PC-9 (cell line): ENCODE data around the gene CCDC136. TPM values are rescaled to one million over a fixed set of nuclear protein-coding genes. Genes with fewer than 3 reads are reported as not detected.

Experiments used
- BruUV-seq: library from RNA; stranded (reverse); fragments of 400-500 nt; replicated peaks from 2 replicates; lab custom pipeline; 2021; lab: Mats Ljungman, UMichigan
- CTCF ChIA-PET: fragments of 300-600 bp; sonication (Branson Sonifier 250); formaldehyde crosslinking; loops from one replicate; lab custom pipeline; 2022; ENCODE audit warnings: antibody characterized with exemption; lab: Charles Lee
- POLR2A ChIA-PET: fragments of 300-600 bp; sonication (Branson Sonifier 250); formaldehyde crosslinking; loops from one replicate; lab custom pipeline; 2022; ENCODE audit warnings: antibody characterized with exemption; ENCODE audit not compliant: unreplicated experiment; lab: Charles Lee
- DNase-seq, 2 experiments: peaks; one replicate each; pipeline versions ENCODE4 v3.0.0 to v3.0.0-alpha.2; 2015 to 2022; ENCODE audit warnings: mixed read lengths in 1 of 2
- H2AFZ ChIP-seq: fragments of 200-600 bp; sonication (generic); 2 replicates; pipeline ENCODE4 v1.8.1; 2017; ENCODE audit warnings: antibody characterized with exemption
- H3F3A ChIP-seq: fragments of 200-600 bp; sonication (generic); 2 replicates; pipeline ENCODE4 v1.8.1; 2017; ENCODE audit warnings: antibody characterized with exemption, mild to moderate bottlenecking, low read depth; ENCODE audit not compliant: insufficient read depth
- H3K27ac ChIP-seq: fragments of 200-600 bp; sonication (generic); 2 replicates; pipeline ENCODE4 v1.6.1; 2016; ENCODE audit warnings: mixed run types
- H3K27me3 ChIP-seq: fragments of 200-600 bp; sonication (generic); 2 replicates; pipeline ENCODE4 v1.6.1; 2016; ENCODE audit warnings: low read depth, mixed run types; ENCODE audit not compliant: insufficient read depth
- H3K36me3 ChIP-seq: fragments of 200-600 bp; sonication (generic); 2 replicates; pipeline ENCODE4 v1.6.1; 2016; ENCODE audit warnings: low read depth, mixed run types
- H3K4me1 ChIP-seq: fragments of 200-600 bp; sonication (generic); replicated peaks from 2 replicates; pipeline ENCODE4 v1.6.1; 2016; ENCODE audit warnings: mixed run types; ENCODE audit not compliant: insufficient read depth
- H3K4me2 ChIP-seq: fragments of 200-600 bp; sonication (generic); 2 replicates; pipeline ENCODE4 v1.6.1; 2017; ENCODE audit warnings: mixed run types
- H3K4me3 ChIP-seq: fragments of 200-600 bp; sonication (generic); 2 replicates; pipeline ENCODE4 v1.6.1; 2016; ENCODE audit warnings: mixed run types
- H3K79me2 ChIP-seq: fragments of 200-600 bp; sonication (generic); 2 replicates; pipeline ENCODE4 v1.6.1; 2017; ENCODE audit warnings: low read depth, mixed run types
- H3K9me2 ChIP-seq: fragments of 200-600 bp; sonication (generic); 2 replicates; pipeline ENCODE4 v1.8.1; 2017; ENCODE audit warnings: mild to moderate bottlenecking; ENCODE audit not compliant: insufficient read depth
- H3K9me3 ChIP-seq: fragments of 200-600 bp; sonication (generic); 2 replicates; pipeline ENCODE4 v1.8.1; 2016; ENCODE audit warnings: low read depth; ENCODE audit not compliant: insufficient read depth
- H4K20me1 ChIP-seq: fragments of 200-600 bp; sonication (generic); 2 replicates; pipeline ENCODE4 v1.8.1; 2017; ENCODE audit not compliant: insufficient read depth
- CTCF ChIP-seq: fragments of 200-600 bp; sonication (generic); conservative IDR thresholded peaks from 2 replicates; pipeline ENCODE4 v1.6.1; 2017; ENCODE audit warnings: mixed run types, antibody characterized with exemption, mild to moderate bottlenecking, moderate library complexity
- EZH2 ChIP-seq: fragments of 200-600 bp; sonication (generic); IDR thresholded peaks from 2 replicates; pipeline ENCODE4 v1.8.0; 2017; ENCODE audit warnings: antibody characterized with exemption, low read depth
- intact Hi-C: fragments of 100-400 bp; cut with micrococcal nuclease; formaldehyde crosslinking; loops from one replicate; pipeline ENCODE4 v1.10.0; 2022; ENCODE audit not compliant: unreplicated experiment
- total RNA-seq: library from RNA; stranded (reverse); gene quantifications from 2 replicates; pipeline ENCODE4 v1.2.3, GENCODE V29; 2021

CCDC136 gene
- total RNA-seq, 1 experiment from 2014 or later: 7.1 TPM

GRCh38 chr7:128763541-128763940, 28.2 kb upstream of the CCDC136 start:
- no peaks in the 10 kb centered on the region for H3K9me3 ChIP-seq
- H3K4me2 ChIP-seq: no peak overlapping the region
- no peak overlapping the region for H3K27ac ChIP-seq
- intact Hi-C loops: no loop called here
- TF ChIP-seq EZH2 (no peak), CTCF (no peak)
- no peaks in the 10 kb centered on the region for H3K27me3 ChIP-seq
- peaks cover 54% of the 10 kb centered on the region for H3K36me3 ChIP-seq
- H4K20me1 ChIP-seq: peaks cover 7% of the 10 kb centered on the region; the same call in 1 of the 2 replicates
- H3K4me1 ChIP-seq: no peaks in the 10 kb centered on the region
- no TSS peak for BruUV-seq
- H3K79me2 ChIP-seq: no peaks in the 10 kb centered on the region
- H3F3A ChIP-seq: 0 out of 2 replicates have a peak, but pooled peaks cover 3% of the 10 kb centered on the region
- H3K9me2 ChIP-seq: no peaks in the 10 kb centered on the region
- ChIA-PET CTCF (no interaction called here), POLR2A (no interaction called here)
- no peak overlapping the region for H3K4me3 ChIP-seq
- DNase-seq: no peak
- H2AFZ ChIP-seq: no peak overlapping the region

GRCh38 chr7:128767475-128768110, 24.2 kb upstream of the CCDC136 start:
- Histone ChIP-seq H3K4me1 (no peaks in the 10 kb centered on the region), H4K20me1 (peaks cover 3% of the 10 kb centered on the region; the same call in 1 of the 2 replicates), H3K9me2 (no peaks in the 10 kb centered on the region), H3K4me3 (no peak overlapping the region), H3F3A (peaks cover 5% of the 10 kb centered on the region; the same call in 1 of the 2 replicates), H3K9me3 (no peaks in the 10 kb centered on the region), H3K27me3 (no peaks in the 10 kb centered on the region), H3K79me2 (no peaks in the 10 kb centered on the region), H2AFZ (no peak overlapping the region), H3K4me2 (no peak overlapping the region), H3K36me3 (peaks cover 49% of the 10 kb centered on the region), H3K27ac (no peak overlapping the region)
- ChIA-PET POLR2A (no interaction called here), CTCF (interaction anchor here (0.6 to 0.7 kb wide), 2 partner anchors 27 to 114 kb away, joined by 3 read pairs; no protein-coding TSS in a partner anchor)
- DNase-seq: no peak
- intact Hi-C loops: no loop called here
- no TSS peak for BruUV-seq
- TF ChIP-seq CTCF (no peak), EZH2 (no peak)

GRCh38 chr7:128770233-128770632, 21.5 kb upstream of the CCDC136 start:
- Histone ChIP-seq H3K27ac (no peak overlapping the region), H3F3A (peaks cover 10% of the 10 kb centered on the region), H4K20me1 (no peaks in the 10 kb centered on the region), H3K4me2 (no peak overlapping the region), H3K9me2 (no peaks in the 10 kb centered on the region), H3K36me3 (peaks cover 33% of the 10 kb centered on the region), H3K27me3 (no peaks in the 10 kb centered on the region), H3K79me2 (no peaks in the 10 kb centered on the region), H3K9me3 (no peaks in the 10 kb centered on the region), H2AFZ (no peak overlapping the region), H3K4me3 (no peak overlapping the region), H3K4me1 (no peaks in the 10 kb centered on the region)
- DNase-seq: no peak
- intact Hi-C loops: no loop called here
- POLR2A ChIA-PET: no interaction called here
- BruUV-seq: TSS peak; percentile 19
- CTCF ChIA-PET: no interaction called here
- TF ChIP-seq EZH2 (no peak), CTCF (no peak)
